A673 (cell line): Measurements from ENCODE around the gene ZDHHC4. TPM values are rescaled to one million over a fixed set of nuclear protein-coding genes. Genes with fewer than 3 reads are reported as not detected.

Experiments used
- BruUV-seq: library from RNA; stranded (reverse); fragments of 400-500 nt; replicated peaks from 2 replicates; lab custom pipeline; 2021; lab: Mats Ljungman, UMichigan
- CTCF ChIA-PET: fragments of 300-600 bp; sonication (Branson Sonifier 250); formaldehyde crosslinking; loops from one replicate; lab custom pipeline; 2022; ENCODE audit warnings: antibody characterized with exemption; lab: Charles Lee
- POLR2A ChIA-PET: fragments of 300-600 bp; sonication (Branson Sonifier 250); formaldehyde crosslinking; loops from one replicate; lab custom pipeline; 2022; ENCODE audit warnings: antibody characterized with exemption; ENCODE audit not compliant: low non-redundant PET; lab: Charles Lee
- DNase-seq: peaks from one replicate; pipeline ENCODE4 v3.0.0-alpha.2; 2015; ENCODE audit warnings: low spot score
- H3K27ac ChIP-seq: fragments of 200-600 bp; sonication (generic); 2 replicates; pipeline ENCODE4 v1.5.1; 2016; ENCODE audit warnings: mixed run types, low read depth, mild to moderate bottlenecking, mixed read lengths, antibody characterized with exemption, low read length; ENCODE audit not compliant: poor library complexity, severe bottlenecking
- H3K27me3 ChIP-seq: fragments of 200-600 bp; sonication (generic); replicated peaks from 2 replicates; pipeline ENCODE4 v1.6.1; 2017; ENCODE audit warnings: mixed run types, low read depth, mild to moderate bottlenecking, mixed read lengths, antibody characterized with exemption, low read length; ENCODE audit not compliant: insufficient read depth, poor library complexity
- H3K36me3 ChIP-seq: fragments of 200-600 bp; sonication (generic); 2 replicates; pipeline ENCODE4 v1.6.1; 2016; ENCODE audit warnings: mixed run types, mild to moderate bottlenecking, mixed read lengths, antibody characterized with exemption, low read length; ENCODE audit not compliant: insufficient read depth, poor library complexity, severe bottlenecking
- H3K4me1 ChIP-seq: fragments of 200-600 bp; sonication (generic); 2 replicates; pipeline ENCODE4 v1.6.1; 2017; ENCODE audit warnings: mixed run types, mild to moderate bottlenecking, mixed read lengths, antibody characterized with exemption, low read length; ENCODE audit not compliant: insufficient read depth, poor library complexity, severe bottlenecking
- H3K4me3 ChIP-seq: fragments of 200-600 bp; sonication (generic); 2 replicates; pipeline ENCODE4 v1.5.1; 2016; ENCODE audit warnings: low read depth, mixed run types, mild to moderate bottlenecking, mixed read lengths, low read length; ENCODE audit not compliant: poor library complexity, severe bottlenecking
- H3K9me3 ChIP-seq: fragments of 200-600 bp; sonication (generic); 2 replicates; pipeline ENCODE4 v1.6.1; 2016; ENCODE audit warnings: mixed run types, low read depth, mild to moderate bottlenecking, mixed read lengths, antibody characterized with exemption, low read length; ENCODE audit not compliant: poor library complexity, severe bottlenecking
- CTCF ChIP-seq: fragments of 300-800, 200-600 bp; sonication (generic); conservative IDR thresholded peaks from 2 replicates; pipeline ENCODE4 v1.5.1; 2017; ENCODE audit warnings: low read depth, mild to moderate bottlenecking, antibody characterized with exemption, low read length, moderate library complexity, mixed read lengths
- EZH2 ChIP-seq: fragments of 200-600 bp; sonication (generic); IDR thresholded peaks from 2 replicates; pipeline ENCODE4 v1.6.1; 2017; ENCODE audit warnings: borderline replicate concordance, low read depth, mild to moderate bottlenecking, mixed read lengths, antibody characterized with exemption, low read length; ENCODE audit not compliant: poor library complexity, severe bottlenecking
- intact Hi-C: fragments of 100-400 bp; cut with micrococcal nuclease; formaldehyde crosslinking; loops from one replicate; pipeline ENCODE4 v1.10.0; 2022; ENCODE audit not compliant: unreplicated experiment
- total RNA-seq: library from RNA; stranded (reverse); gene quantifications from 2 replicates; pipeline ENCODE4 v1.2.3, GENCODE V29; 2021

The ZDHHC4 gene
- total RNA-seq, 1 experiment from 2014 or later = 72.4 TPM

- DNase-seq = peak; percentile 40
- no TSS peak for BruUV-seq
- Histone ChIP-seq H3K36me3 (no peaks in the 10 kb centered on the region), H3K4me1 (peaks cover 11% of the 10 kb centered on the region), H3K27me3 (peaks cover 9% of the 10 kb centered on the region), H3K27ac (no peak overlapping the region), H3K9me3 (no peaks in the 10 kb centered on the region), H3K4me3 (peak overlapping the region; percentile 62)
- no peak for TF ChIP-seq CTCF
- no peak for TF ChIP-seq EZH2
- ChIA-PET POLR2A (no interaction called here), CTCF (interaction anchor here (0.5 to 1.0 kb wide), 2 partner anchors 25 to 44 kb away, joined by 3 read pairs; no protein-coding TSS in a partner anchor)
- intact Hi-C loops = no loop called here
Measured at GRCh38 chr7:6530626-6531491, 46.4 kb upstream of the ZDHHC4 start.

GRCh38 chr7:6531492-6532279 lies 45.6 kb upstream of the ZDHHC4 start:
- Histone ChIP-seq H3K36me3 (no peaks in the 10 kb centered on the region), H3K27me3 (peaks cover 13% of the 10 kb centered on the region), H3K9me3 (no peaks in the 10 kb centered on the region), H3K4me3 (peak overlapping the region; percentile 62), H3K27ac (no peak overlapping the region), H3K4me1 (peaks cover 9% of the 10 kb centered on the region)
- DNase-seq = no peak
- intact Hi-C loops = no loop called here
- ChIA-PET POLR2A (no interaction called here), CTCF (interaction anchor here (0.5 to 1.0 kb wide), 2 partner anchors 24 to 43 kb away, joined by 3 read pairs; no protein-coding TSS in a partner anchor)
- no peak for TF ChIP-seq EZH2
- no peak for TF ChIP-seq CTCF
- no TSS peak for BruUV-seq

GRCh38 chr7:6532516-6532915 lies 44.7 kb upstream of the ZDHHC4 start:
- CTCF ChIA-PET = no interaction called here
- Histone ChIP-seq H3K27me3 (peaks cover 9% of the 10 kb centered on the region), H3K4me3 (no peak overlapping the region), H3K36me3 (no peaks in the 10 kb centered on the region), H3K4me1 (peaks cover 4% of the 10 kb centered on the region), H3K9me3 (no peaks in the 10 kb centered on the region), H3K27ac (no peak overlapping the region)
- TF ChIP-seq CTCF = no peak
- TF ChIP-seq EZH2 = no peak
- POLR2A ChIA-PET = no interaction called here
- intact Hi-C loops = no loop called here
- DNase-seq = no peak
- no TSS peak for BruUV-seq
